Left lung (tissue), 10 donors: ENCODE results near the gene SF3B6. TPM values are rescaled to one million over a fixed set of nuclear protein-coding genes. Genes with fewer than 3 reads are reported as not detected.

Experiments
- ATAC-seq: fragments of 200-7000 bp; cut with Tn5 transposase; one replicate; pipeline ENCODE4 v1.9.1; 2020; ENCODE audit warnings: moderate library complexity
- DNase-seq, 4 donors: peaks; one replicate each; pipeline ENCODE4 v3.0.0-alpha.2; 2013 to 2020
- H3K27ac ChIP-seq, 2 donors: fragments of 200-600 bp; sonication (generic) in 1 of 2; one replicate each; pipeline versions ENCODE4 v1.5.0 to v1.8.0; 2020 to 2021
- H3K27me3 ChIP-seq, 2 donors: fragments of 200-600 bp; sonication (generic) in 1 of 2; one replicate each; pipeline versions ENCODE4 v1.5.0 to v1.8.0; 2020 to 2021
- H3K36me3 ChIP-seq, 2 donors: fragments of 200-600 bp; sonication (generic) in 1 of 2; one replicate each; pipeline versions ENCODE4 v1.5.0 to v1.8.0; 2020 to 2021
- H3K4me1 ChIP-seq, 2 donors: fragments of 200-600 bp; one replicate each; pipeline ENCODE4 v1.8.0; 2021
- H3K4me3 ChIP-seq, 2 donors: fragments of 200-600 bp; sonication (generic) in 1 of 2; one replicate each; pipeline versions ENCODE4 v1.5.0 to v1.8.0; 2020 to 2021; ENCODE audit warnings: mild to moderate bottlenecking in 1 of 2
- H3K9me3 ChIP-seq, 2 donors: fragments of 200-600 bp; sonication (generic) in 1 of 2; one replicate each; pipeline versions ENCODE4 v1.5.0 to v1.8.0; 2020 to 2021
- intact Hi-C, 2 donors: fragments of 100-400 bp; cut with DNase I; formaldehyde crosslinking; loops; one replicate each; pipeline versions ENCODE4 v1.11.2 to v1.14.2; 2022
- polyA plus RNA-seq, 6 donors: library from polyadenylated mRNA; unstranded; fragments of 120-200 nt; gene quantifications; one replicate each; pipeline ENCODE4 v1.2.1, GENCODE V29; 2013; ENCODE audit not compliant: insufficient read length in 6 of 6
- total RNA-seq, 2 donors: library from RNA; stranded (reverse); fragmentation: NEBNext Ultra II Directional; extraction: Animal tissue kit (Norgen Biotek cat#: 25700); gene quantifications; one replicate each; pipeline ENCODE4 v1.2.1, GENCODE V29; 2021
- TF ChIP-seq, protein P1 (sequence below), 2 donors: fragments of 200-600 bp; sonication (generic) in 1 of 2; IDR thresholded peaks; one replicate each; pipeline versions ENCODE4 v1.5.0 to v1.8.0; 2021; ENCODE audit warnings: antibody characterized with exemption in 2 of 2
- donor health status: DM: no; HTN: yes; CAD: no.
- donor health status: DM: no; HTN: no; CAD: no.

The SF3B6 gene
- total and polyA plus RNA-seq, 8 donors: 69.0 to 134 (median 123) TPM

DNA sequence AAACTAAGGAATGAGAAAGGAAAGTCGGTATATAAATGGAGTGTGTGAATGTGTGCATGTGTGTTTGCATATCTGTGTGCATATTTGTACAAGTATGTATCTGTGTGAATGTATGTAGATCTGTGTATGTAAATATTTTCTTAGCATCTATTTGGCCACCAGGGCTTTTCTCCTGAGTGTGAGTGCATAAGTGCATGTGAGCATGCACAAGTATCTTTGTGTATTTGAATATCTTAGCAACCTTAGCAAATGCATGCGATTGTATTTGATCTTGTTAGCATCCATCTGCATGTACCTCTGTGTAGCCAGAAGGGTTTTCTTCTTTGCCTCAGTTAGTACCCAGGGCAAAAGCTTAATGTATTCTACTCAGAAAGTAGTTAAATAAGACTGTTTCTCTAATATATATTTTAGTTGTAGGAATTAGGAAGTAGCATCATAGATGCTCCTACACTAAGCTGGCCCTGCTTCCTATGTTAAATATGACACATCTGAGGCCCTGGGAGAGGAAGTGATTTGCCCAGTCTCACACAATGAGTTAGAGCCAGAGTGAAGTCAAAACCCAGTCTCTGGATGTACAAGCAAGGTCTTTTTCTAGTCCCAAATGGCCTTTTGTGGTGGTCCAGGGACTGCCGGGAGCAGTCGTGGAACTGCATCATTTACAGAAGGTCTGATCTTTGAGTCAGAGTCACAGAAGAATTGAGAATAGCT lies 17.4 kb downstream of the SF3B6 start:
- Histone ChIP-seq H3K36me3 (no peaks in the 10 kb centered on the region), H3K9me3 (no peaks in the 10 kb centered on the region), H3K27ac (no peak overlapping the region), H3K4me3 (no peak overlapping the region), H3K27me3 (no peaks in the 10 kb centered on the region), H3K4me1 (no peaks in the 10 kb centered on the region)
- ATAC-seq (no peak), DNase-seq (no peak)
- TF ChIP-seq, protein P1, sequence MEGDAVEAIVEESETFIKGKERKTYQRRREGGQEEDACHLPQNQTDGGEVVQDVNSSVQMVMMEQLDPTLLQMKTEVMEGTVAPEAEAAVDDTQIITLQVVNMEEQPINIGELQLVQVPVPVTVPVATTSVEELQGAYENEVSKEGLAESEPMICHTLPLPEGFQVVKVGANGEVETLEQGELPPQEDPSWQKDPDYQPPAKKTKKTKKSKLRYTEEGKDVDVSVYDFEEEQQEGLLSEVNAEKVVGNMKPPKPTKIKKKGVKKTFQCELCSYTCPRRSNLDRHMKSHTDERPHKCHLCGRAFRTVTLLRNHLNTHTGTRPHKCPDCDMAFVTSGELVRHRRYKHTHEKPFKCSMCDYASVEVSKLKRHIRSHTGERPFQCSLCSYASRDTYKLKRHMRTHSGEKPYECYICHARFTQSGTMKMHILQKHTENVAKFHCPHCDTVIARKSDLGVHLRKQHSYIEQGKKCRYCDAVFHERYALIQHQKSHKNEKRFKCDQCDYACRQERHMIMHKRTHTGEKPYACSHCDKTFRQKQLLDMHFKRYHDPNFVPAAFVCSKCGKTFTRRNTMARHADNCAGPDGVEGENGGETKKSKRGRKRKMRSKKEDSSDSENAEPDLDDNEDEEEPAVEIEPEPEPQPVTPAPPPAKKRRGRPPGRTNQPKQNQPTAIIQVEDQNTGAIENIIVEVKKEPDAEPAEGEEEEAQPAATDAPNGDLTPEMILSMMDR (IDR thresholded peaks at IDR 0.05): no peak
- intact Hi-C loops: no loop called here

DNA sequence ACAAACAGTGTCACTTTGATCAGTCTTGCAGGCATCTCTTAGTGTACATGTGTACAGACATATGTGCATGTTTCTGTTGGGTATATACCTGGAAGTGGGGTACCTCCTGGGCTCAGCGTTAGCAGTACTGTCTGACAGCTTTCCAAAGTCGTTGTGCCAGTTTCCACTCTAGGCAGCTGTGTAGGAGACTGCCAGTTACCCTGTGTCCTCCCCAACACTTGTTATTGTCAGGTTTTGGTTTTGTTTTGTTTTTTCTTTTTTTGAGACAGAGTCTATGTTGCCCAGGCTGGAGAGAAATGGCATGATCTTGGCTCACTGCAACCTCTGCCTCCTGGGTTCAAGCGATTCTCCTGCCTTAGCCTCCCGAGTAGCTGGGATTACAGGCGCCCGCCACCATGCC lies 20.4 kb downstream of the SF3B6 start:
- intact Hi-C loops: no loop called here
- H3K36me3 ChIP-seq: no peaks in the 10 kb centered on the region
- no peaks in the 10 kb centered on the region for H3K4me1 ChIP-seq
- no peak overlapping the region for H3K27ac ChIP-seq
- TF ChIP-seq, protein P1 (IDR thresholded peaks at IDR 0.05): no peak
- no peak for ATAC-seq
- DNase-seq: no peak
- no peaks in the 10 kb centered on the region for H3K9me3 ChIP-seq
- H3K4me3 ChIP-seq: no peak overlapping the region
- H3K27me3 ChIP-seq: peaks cover 0 to under 1% of the 10 kb centered on the region in 2 donors

DNA sequence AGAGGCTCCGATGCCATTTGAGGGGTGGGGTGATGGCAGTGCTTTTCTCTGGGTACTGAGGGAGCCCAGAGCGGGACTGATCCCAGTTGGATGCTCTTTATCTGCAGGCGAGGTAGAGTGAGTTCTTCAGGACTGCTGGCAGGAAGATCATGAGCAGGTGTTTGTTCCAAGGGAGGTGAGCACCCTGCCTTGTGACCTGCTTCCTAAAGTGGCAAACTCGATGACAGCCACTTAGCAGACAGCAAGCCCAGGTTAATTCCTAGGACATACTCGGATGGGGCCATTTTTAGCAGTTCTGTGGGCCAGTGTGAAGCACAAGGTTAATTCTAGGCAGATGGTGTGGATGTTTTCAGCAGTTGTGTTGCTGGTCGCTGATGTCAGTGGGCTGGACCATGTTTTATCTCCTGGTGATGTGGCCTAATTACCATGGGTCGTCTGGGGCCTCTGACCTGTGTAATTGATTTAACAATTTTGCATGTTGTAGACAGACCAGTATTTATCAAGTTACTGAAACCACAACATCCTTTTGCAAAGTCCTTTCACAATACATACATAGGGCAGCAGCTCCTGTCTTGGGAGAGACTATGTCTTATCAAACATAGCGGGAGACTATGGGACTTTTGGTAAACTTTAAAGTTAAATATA lies 21.6 kb downstream of the SF3B6 start:
- no peak for ATAC-seq
- TF ChIP-seq, protein P1 (IDR thresholded peaks at IDR 0.05): no peak
- H3K27me3 ChIP-seq: peaks cover 0 to 13% of the 10 kb centered on the region in 2 donors
- no peak for DNase-seq
- H3K4me1 ChIP-seq: peaks cover 0 to 8% of the 10 kb centered on the region in 2 donors
- H3K36me3 ChIP-seq: no peaks in the 10 kb centered on the region
- H3K27ac ChIP-seq: no peak overlapping the region
- intact Hi-C loops: no loop called here
- no peaks in the 10 kb centered on the region for H3K9me3 ChIP-seq
- no peak overlapping the region for H3K4me3 ChIP-seq

DNA sequence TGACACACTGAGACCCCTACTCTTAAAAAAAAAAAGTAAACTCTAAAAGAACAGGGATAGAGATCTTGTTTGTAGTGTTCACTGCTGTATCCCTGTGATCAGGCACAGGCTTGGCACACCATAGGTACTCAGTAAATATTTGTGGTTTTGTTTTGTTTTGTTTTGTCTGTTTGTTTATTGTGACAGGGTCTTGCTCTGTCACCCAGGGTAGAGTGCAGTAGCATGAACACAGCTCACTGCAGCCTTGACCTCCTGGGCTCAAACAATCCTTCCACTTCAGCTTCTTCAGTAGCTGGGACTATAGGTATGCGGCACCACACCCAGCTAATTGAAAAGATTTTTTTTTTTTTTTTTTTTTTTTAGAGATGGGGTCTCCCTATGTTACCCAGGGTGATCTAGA lies 23.2 kb downstream of the SF3B6 start:
- Histone ChIP-seq H3K4me1 (peaks cover 0 to 19% of the 10 kb centered on the region in 2 donors), H3K27ac (no peak overlapping the region), H3K36me3 (no peaks in the 10 kb centered on the region), H3K27me3 (peaks cover 0 to 28% of the 10 kb centered on the region in 2 donors), H3K9me3 (no peaks in the 10 kb centered on the region), H3K4me3 (no peak overlapping the region)
- ATAC-seq (no peak), DNase-seq (no peak)
- TF ChIP-seq, protein P1 (IDR thresholded peaks at IDR 0.05): no peak
- intact Hi-C loops: no loop called here

DNA sequence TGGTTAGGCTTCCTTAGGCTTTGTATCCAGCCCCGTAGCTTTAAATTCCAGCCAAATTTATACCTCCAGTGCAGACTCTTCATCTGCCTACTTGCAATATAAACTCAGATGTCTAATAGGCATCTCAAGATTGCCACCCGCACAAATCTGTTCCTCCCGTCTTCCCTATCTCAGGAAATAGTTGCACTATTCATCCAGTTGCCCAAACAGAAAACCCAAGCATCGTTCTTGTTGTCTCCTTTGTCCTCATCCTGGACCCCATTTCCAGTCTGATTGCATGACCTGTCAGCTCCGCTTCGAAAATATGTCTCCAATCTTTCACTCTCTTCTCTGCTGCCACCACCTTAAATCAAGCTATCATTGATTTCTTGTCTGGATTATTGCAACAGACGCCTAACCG lies 24.3 kb downstream of the SF3B6 start:
- H3K27me3 ChIP-seq: peaks cover 0 to 32% of the 10 kb centered on the region in 2 donors
- ATAC-seq (no peak), DNase-seq (no peak)
- H3K4me1 ChIP-seq: peaks cover 0 to 26% of the 10 kb centered on the region in 2 donors
- intact Hi-C loops: no loop called here
- no peak overlapping the region for H3K27ac ChIP-seq
- H3K4me3 ChIP-seq: no peak overlapping the region
- TF ChIP-seq, protein P1 (IDR thresholded peaks at IDR 0.05): no peak
- no peaks in the 10 kb centered on the region for H3K36me3 ChIP-seq
- no peaks in the 10 kb centered on the region for H3K9me3 ChIP-seq
